K562 (cell line): ENCODE data around the gene GPX1.

ENCODE experiments used
- CHD4 ChIP-seq: fragments of 200-600 bp; sonication (generic); IDR thresholded peaks from 3 replicates; pipeline ENCODE4 v1.6.1; 2012; ENCODE audit warnings: low read depth, mild to moderate bottlenecking, mixed read lengths, low read length, inconsistent platforms; ENCODE audit not compliant: insufficient read depth, insufficient replicate concordance, poor library complexity, severe bottlenecking
- ETS2 ChIP-seq: IDR thresholded peaks from 2 replicates; pipeline ENCODE4 v1.6.1; 2016; ENCODE audit warnings: borderline replicate concordance, missing genetic modification characterization, mild to moderate bottlenecking, moderate library complexity, missing compliant biosample characterization; ENCODE audit not compliant: poor library complexity, severe bottlenecking
- EZH2 ChIP-seq: IDR thresholded peaks from 2 replicates; pipeline ENCODE4 v1.6.1; 2012; ENCODE audit warnings: low read depth, mild to moderate bottlenecking, inconsistent platforms, low read length, borderline replicate concordance
- MAFK ChIP-seq: IDR thresholded peaks from 2 replicates; pipeline ENCODE4 v1.6.1; 2011; ENCODE audit warnings: low read length, improper control_type of control experiment
- PHF21A ChIP-seq: fragments of 450-650 bp; IDR thresholded peaks from 2 replicates; pipeline ENCODE4 v1.6.1; 2017; ENCODE audit warnings: low read depth, borderline replicate concordance
- POLR2A ChIP-seq: fragments of 450-650 bp; conservative IDR thresholded peaks from 2 replicates; pipeline ENCODE4 v1.6.1; 2016
- RBM39 ChIP-seq: fragments of 200-400 bp; formaldehyde crosslinking; optimal IDR thresholded peaks from 2 replicates; pipeline ENCODE3; 2018; ENCODE audit warnings: low read depth, low read length
- SREBF1 ChIP-seq: fragments of 150-350 bp; IDR thresholded peaks from 2 replicates; pipeline ENCODE4 v1.6.1; 2014; ENCODE audit warnings: antibody characterized with exemption, low read depth, low read length, borderline replicate concordance
- ZFX ChIP-seq: sonication (generic); formaldehyde crosslinking; IDR thresholded peaks from 2 replicates; pipeline ENCODE4 v1.8.0; 2022; ENCODE audit warnings: mild to moderate bottlenecking, missing genetic modification reagents, moderate library complexity
- ZNF384 ChIP-seq: IDR thresholded peaks from 2 replicates; pipeline ENCODE4 v1.6.1; 2012; ENCODE audit warnings: low read depth, low read length, improper control_type of control experiment
- TF ChIP-seq, protein P1 (sequence below), 3 experiments: IDR thresholded peaks in 2 of 3; conservative IDR thresholded peaks in 1 of 3; 2 replicates each; pipeline ENCODE4 v1.5.1; 2011 to 2012; ENCODE audit warnings: low read length in 3 of 3, mild to moderate bottlenecking in 3 of 3, control low read depth in 2 of 3, improper control_type of control experiment in 1 of 3, inconsistent platforms in 1 of 3, low read depth in 1 of 3, mixed read lengths in 1 of 3, moderate library complexity in 1 of 3; ENCODE audit not compliant: insufficient read depth in 2 of 3
- TF ChIP-seq, protein P2 (sequence below), 2 experiments: fragments of 450-650 bp; IDR thresholded peaks; 2 replicates each; pipeline ENCODE4 v1.6.1; 2016

GRCh38 chr3:49358217-49358883 lies at the start of gene GPX1:
- TF ChIP-seq SREBF1, result no peak
- TF ChIP-seq PHF21A, result no peak
- TF ChIP-seq MAFK, result no peak
- TF ChIP-seq CHD4, result no peak
- no peak for TF ChIP-seq RBM39
- TF ChIP-seq POLR2A, result peak; percentile 41; the same call in 1 of the 2 replicates
- TF ChIP-seq, protein P1, sequence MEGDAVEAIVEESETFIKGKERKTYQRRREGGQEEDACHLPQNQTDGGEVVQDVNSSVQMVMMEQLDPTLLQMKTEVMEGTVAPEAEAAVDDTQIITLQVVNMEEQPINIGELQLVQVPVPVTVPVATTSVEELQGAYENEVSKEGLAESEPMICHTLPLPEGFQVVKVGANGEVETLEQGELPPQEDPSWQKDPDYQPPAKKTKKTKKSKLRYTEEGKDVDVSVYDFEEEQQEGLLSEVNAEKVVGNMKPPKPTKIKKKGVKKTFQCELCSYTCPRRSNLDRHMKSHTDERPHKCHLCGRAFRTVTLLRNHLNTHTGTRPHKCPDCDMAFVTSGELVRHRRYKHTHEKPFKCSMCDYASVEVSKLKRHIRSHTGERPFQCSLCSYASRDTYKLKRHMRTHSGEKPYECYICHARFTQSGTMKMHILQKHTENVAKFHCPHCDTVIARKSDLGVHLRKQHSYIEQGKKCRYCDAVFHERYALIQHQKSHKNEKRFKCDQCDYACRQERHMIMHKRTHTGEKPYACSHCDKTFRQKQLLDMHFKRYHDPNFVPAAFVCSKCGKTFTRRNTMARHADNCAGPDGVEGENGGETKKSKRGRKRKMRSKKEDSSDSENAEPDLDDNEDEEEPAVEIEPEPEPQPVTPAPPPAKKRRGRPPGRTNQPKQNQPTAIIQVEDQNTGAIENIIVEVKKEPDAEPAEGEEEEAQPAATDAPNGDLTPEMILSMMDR (IDR thresholded peaks at IDR 0.05 in 2 of 3, conservative IDR thresholded peaks at IDR 0.05 in 1 of 3; ENCODE audit: insufficient read depth in 2 of 3, low read depth in 1 of 3, low read length in 3 of 3), result no peak
- no peak for TF ChIP-seq EZH2
- no peak for TF ChIP-seq ZFX
- TF ChIP-seq, protein P2, sequence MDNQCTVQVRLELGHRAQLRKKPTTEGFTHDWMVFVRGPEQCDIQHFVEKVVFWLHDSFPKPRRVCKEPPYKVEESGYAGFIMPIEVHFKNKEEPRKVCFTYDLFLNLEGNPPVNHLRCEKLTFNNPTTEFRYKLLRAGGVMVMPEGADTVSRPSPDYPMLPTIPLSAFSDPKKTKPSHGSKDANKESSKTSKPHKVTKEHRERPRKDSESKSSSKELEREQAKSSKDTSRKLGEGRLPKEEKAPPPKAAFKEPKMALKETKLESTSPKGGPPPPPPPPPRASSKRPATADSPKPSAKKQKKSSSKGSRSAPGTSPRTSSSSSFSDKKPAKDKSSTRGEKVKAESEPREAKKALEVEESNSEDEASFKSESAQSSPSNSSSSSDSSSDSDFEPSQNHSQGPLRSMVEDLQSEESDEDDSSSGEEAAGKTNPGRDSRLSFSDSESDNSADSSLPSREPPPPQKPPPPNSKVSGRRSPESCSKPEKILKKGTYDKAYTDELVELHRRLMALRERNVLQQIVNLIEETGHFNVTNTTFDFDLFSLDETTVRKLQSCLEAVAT (IDR thresholded peaks at IDR 0.05), result no peak
- no peak for TF ChIP-seq ETS2 (tag)
- TF ChIP-seq ZNF384, result no peak
